ENCODE data around the gene LOX. TPM values are rescaled to one million over a fixed set of nuclear protein-coding genes. Genes with fewer than 3 reads are reported as not detected.
A peak's percentile ranks its signal among the peaks of the same experiment; 100 is the strongest.

Gene LOX
- total RNA-seq, 1 experiment from 2014 or later, result 0.79 TPM

DNA sequence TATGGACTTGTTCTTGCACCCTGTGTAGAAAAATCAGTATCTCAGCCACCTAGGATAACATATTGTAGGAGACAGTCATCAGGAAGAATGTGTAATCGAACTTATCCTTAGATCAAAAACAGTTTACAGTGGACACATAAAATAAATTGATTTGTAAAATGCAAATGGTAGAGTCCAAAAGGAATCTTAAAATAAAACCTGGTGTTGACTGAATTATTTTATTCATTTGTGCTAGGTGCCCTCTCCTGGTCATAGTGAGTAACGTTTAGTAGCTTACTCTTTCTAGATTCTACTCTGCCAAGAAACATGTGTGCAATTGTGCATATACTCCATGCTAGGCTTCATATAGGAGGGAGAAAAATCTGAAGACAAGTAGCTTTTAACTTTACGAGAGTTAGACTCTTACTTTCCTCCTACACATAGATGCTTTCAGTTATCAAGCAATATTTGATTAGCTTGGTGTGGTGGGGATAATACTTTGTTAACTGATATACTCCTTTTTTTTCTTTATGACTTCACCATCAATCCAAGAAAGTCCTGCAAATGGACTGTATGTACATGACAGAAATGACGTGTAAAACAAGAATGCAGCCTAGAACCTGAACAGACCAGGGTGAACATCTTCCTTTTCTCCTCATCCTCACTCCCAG is 23.7 kb upstream of the LOX start:
- H3K4me1 Mint-ChIP-seq, result peaks cover 14 to 20% of the 10 kb centered on the region in 2 experiments
- DNase-seq, result no peak
- Histone ChIP-seq H4K20me1 (ENCODE audit: control insufficient read depth, insufficient read depth, insufficient read length) (no peaks in the 10 kb centered on the region), H2AK5ac (ENCODE audit: insufficient read length, low read length) (no peak overlapping the region), H3T11ph (ENCODE audit: low read length) (no peak overlapping the region), H2AFZ (ENCODE audit: low read length) (no peak overlapping the region), H3K18ac (ENCODE audit: insufficient read length, low read depth, low read length) (no peak overlapping the region), H2BK12ac (ENCODE audit: insufficient read length, low read depth, low read length) (no peak overlapping the region), H4K8ac (replicated peaks; ENCODE audit: insufficient read length, low read depth, low read length) (no peak overlapping the region), H4K91ac (ENCODE audit: insufficient read length, low read depth, low read length) (no peak overlapping the region), H3K4ac (ENCODE audit: low read depth, low read length) (no peak overlapping the region), H2BK15ac (ENCODE audit: low read depth, low read length) (no peak overlapping the region), H3K23ac (ENCODE audit: insufficient read length, low read depth, low read length) (no peak overlapping the region), H3K56ac (ENCODE audit: insufficient read length, low read depth, low read length) (no peak overlapping the region), H2BK5ac (ENCODE audit: insufficient read length, low read length) (no peak overlapping the region), H3K27ac (ENCODE audit: insufficient read length, low read depth, low read length) (no peak overlapping the region), H3K9me3 (ENCODE audit: control insufficient read depth, low read depth, low read length) (no peaks in the 10 kb centered on the region), H2BK120ac (ENCODE audit: low read depth, low read length, poor library complexity, severe bottlenecking) (no peak overlapping the region), H3K4me1 (ENCODE audit: insufficient read depth, low read length) (no peaks in the 10 kb centered on the region), H3K79me1 (ENCODE audit: insufficient read depth, low read depth, low read length, poor library complexity, severe bottlenecking) (no peaks in the 10 kb centered on the region), H2BK20ac (ENCODE audit: low read depth, low read length, poor library complexity, severe bottlenecking) (no peak overlapping the region), H3K23me2 (ENCODE audit: insufficient read length, low read depth, low read length, poor library complexity, severe bottlenecking) (no peaks in the 10 kb centered on the region), H3K27me3 (ENCODE audit: insufficient read depth, low read length) (no peaks in the 10 kb centered on the region), H3K14ac (ENCODE audit: insufficient read depth, low read length) (no peak overlapping the region), H3K9ac (ENCODE audit: extremely low read depth, insufficient read length, low read length) (no peak overlapping the region), H4K5ac (ENCODE audit: insufficient read length, low read depth, low read length) (no peak overlapping the region), H3K79me2 (ENCODE audit: insufficient read depth, low read length) (no peaks in the 10 kb centered on the region), H3K4me2 (ENCODE audit: insufficient read depth, insufficient read length, low read length) (no peak overlapping the region)
- TF ChIP-seq, protein P1, sequence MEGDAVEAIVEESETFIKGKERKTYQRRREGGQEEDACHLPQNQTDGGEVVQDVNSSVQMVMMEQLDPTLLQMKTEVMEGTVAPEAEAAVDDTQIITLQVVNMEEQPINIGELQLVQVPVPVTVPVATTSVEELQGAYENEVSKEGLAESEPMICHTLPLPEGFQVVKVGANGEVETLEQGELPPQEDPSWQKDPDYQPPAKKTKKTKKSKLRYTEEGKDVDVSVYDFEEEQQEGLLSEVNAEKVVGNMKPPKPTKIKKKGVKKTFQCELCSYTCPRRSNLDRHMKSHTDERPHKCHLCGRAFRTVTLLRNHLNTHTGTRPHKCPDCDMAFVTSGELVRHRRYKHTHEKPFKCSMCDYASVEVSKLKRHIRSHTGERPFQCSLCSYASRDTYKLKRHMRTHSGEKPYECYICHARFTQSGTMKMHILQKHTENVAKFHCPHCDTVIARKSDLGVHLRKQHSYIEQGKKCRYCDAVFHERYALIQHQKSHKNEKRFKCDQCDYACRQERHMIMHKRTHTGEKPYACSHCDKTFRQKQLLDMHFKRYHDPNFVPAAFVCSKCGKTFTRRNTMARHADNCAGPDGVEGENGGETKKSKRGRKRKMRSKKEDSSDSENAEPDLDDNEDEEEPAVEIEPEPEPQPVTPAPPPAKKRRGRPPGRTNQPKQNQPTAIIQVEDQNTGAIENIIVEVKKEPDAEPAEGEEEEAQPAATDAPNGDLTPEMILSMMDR (conservative IDR thresholded peaks at IDR 0.05), result peak; percentile 71
- no peaks in the 10 kb centered on the region for H3K27me3 Mint-ChIP-seq (ENCODE audit: low read depth)
- H3K36me3 Mint-ChIP-seq (ENCODE audit: insufficient read depth in 1 of 3, low read depth in 3 of 3), result no peaks in the 10 kb centered on the region
- no peak overlapping the region for H3K4me3 Mint-ChIP-seq
- no CpG with 5 or more reads among the region's 4 CpGs for WGBS (ENCODE audit: extremely low coverage, insufficient read length, low lambda C conversion rate)
- no peak overlapping the region for H3K27ac Mint-ChIP-seq
- no peaks in the 10 kb centered on the region for H3K9me3 Mint-ChIP-seq
